ENCODE results near the gene ABCA9. TPM values are rescaled to one million over a fixed set of nuclear protein-coding genes. Genes with fewer than 3 reads are reported as not detected.

Gene ABCA9
- total RNA-seq, 2 experiments from 2014 or later = 0.47 TPM; not detected in 1

DNA sequence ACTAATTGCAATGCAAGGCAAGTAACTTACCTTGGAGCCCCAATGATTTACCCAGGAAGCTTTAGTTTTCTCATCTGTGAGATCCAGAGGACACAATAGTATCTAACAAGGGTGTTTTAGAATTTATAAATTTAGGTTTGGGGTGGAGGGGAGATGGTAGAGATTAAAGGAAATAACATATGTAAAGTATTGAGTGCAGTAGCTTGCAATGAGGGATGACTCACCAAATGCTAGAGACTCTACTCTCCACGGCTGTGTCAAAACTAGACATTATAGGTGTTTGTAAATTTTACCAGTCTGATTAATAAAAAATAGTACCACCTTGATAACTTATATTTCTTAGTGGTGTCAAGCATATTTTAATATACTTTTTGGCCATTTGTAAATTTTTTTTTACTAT is 3.7 kb upstream of the ABCA9 start:
- Histone ChIP-seq H3K9me2 (ENCODE audit: insufficient read depth, low read length) (no peaks in the 10 kb centered on the region), H3K79me2 (ENCODE audit: insufficient read depth, low read depth, low read length) (no peaks in the 10 kb centered on the region), H4K20me1 (ENCODE audit: insufficient read depth, low read length) (no peaks in the 10 kb centered on the region), H3K27ac (ENCODE audit: low read depth, low read length, poor library complexity, severe bottlenecking) (no peak overlapping the region), H2AFZ (ENCODE audit: low read length) (peak overlapping the region; percentile 10; the same call in 1 of the 2 replicates), H3K4me2 (ENCODE audit: low read length) (no peak overlapping the region), H3K9me3 (ENCODE audit: low read length) (no peaks in the 10 kb centered on the region), H3K4me1 (ENCODE audit: insufficient read depth, low read length, poor library complexity, severe bottlenecking) (peaks cover 37% of the 10 kb centered on the region), H3K36me3 (ENCODE audit: insufficient read depth, low read length) (no peaks in the 10 kb centered on the region), H3K4me3 (ENCODE audit: low read depth, low read length, poor library complexity, severe bottlenecking) (no peak overlapping the region)
- no peak for TF ChIP-seq EZH2phosphoT487 (IDR thresholded peaks at IDR 0.05; ENCODE audit: borderline replicate concordance, low read depth, low read length)
- TF ChIP-seq, protein P1, sequence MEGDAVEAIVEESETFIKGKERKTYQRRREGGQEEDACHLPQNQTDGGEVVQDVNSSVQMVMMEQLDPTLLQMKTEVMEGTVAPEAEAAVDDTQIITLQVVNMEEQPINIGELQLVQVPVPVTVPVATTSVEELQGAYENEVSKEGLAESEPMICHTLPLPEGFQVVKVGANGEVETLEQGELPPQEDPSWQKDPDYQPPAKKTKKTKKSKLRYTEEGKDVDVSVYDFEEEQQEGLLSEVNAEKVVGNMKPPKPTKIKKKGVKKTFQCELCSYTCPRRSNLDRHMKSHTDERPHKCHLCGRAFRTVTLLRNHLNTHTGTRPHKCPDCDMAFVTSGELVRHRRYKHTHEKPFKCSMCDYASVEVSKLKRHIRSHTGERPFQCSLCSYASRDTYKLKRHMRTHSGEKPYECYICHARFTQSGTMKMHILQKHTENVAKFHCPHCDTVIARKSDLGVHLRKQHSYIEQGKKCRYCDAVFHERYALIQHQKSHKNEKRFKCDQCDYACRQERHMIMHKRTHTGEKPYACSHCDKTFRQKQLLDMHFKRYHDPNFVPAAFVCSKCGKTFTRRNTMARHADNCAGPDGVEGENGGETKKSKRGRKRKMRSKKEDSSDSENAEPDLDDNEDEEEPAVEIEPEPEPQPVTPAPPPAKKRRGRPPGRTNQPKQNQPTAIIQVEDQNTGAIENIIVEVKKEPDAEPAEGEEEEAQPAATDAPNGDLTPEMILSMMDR (conservative IDR thresholded peaks at IDR 0.05; ENCODE audit: low read length) = no peak
- no TSS peak for BruUV-seq (replicated peaks)
- no peak for DNase-seq (ENCODE audit: low spot score)
- CTCF ChIA-PET (ENCODE audit: unreplicated experiment) = no interaction called here
- POLR2A ChIA-PET = interaction anchor here (0.7 kb wide), 1 partner anchor 363 kb away, joined by 3 read pairs; no protein-coding TSS in a partner anchor
- intact Hi-C loops (cut with micrococcal nuclease; ENCODE audit: unreplicated experiment) = loop anchor here (5.0 to 10.0 kb wide), 2 partner anchors 53 to 290 kb away; no protein-coding TSS in a partner anchor

DNA sequence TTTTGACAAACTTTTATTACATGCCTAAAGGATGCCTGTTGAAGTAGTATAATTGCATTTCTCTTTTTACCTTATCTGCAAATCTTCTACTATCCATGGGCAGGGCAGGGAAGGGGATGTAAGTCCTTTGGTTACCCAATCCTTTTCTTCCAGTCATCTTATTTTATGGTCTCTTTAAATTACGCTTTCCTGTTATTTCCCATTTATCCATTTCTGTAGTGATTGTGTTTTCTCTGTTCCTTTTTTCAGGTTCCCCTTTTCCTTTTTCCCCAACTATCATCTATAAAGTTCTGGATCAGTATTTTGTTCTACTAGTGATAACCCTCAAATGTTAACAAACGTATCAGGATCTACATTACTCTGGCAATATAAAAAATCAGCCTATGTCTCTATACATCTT is 3.3 kb upstream of the ABCA9 start:
- no peaks in the 10 kb centered on the region for H3K9me3 ChIP-seq (ENCODE audit: low read length)
- no TSS peak for BruUV-seq (replicated peaks)
- H3K79me2 ChIP-seq (ENCODE audit: insufficient read depth, low read depth, low read length) = no peaks in the 10 kb centered on the region
- 0 out of 2 replicates have a peak overlapping the region, but pooled peaks have one; percentile 10 for H2AFZ ChIP-seq (ENCODE audit: low read length)
- TF ChIP-seq, protein P1 (conservative IDR thresholded peaks at IDR 0.05; ENCODE audit: low read length) = no peak
- no peak for TF ChIP-seq EZH2phosphoT487 (IDR thresholded peaks at IDR 0.05; ENCODE audit: borderline replicate concordance, low read depth, low read length)
- POLR2A ChIA-PET = interaction anchor here (0.7 kb wide), 1 partner anchor 363 kb away, joined by 3 read pairs; no protein-coding TSS in a partner anchor
- H3K4me3 ChIP-seq (ENCODE audit: low read depth, low read length, poor library complexity, severe bottlenecking) = no peak overlapping the region
- no peaks in the 10 kb centered on the region for H3K36me3 ChIP-seq (ENCODE audit: insufficient read depth, low read length)
- no peaks in the 10 kb centered on the region for H4K20me1 ChIP-seq (ENCODE audit: insufficient read depth, low read length)
- CTCF ChIA-PET (ENCODE audit: unreplicated experiment) = no interaction called here
- H3K4me2 ChIP-seq (ENCODE audit: low read length) = no peak overlapping the region
- no peak for DNase-seq (ENCODE audit: low spot score)
- peaks cover 37% of the 10 kb centered on the region for H3K4me1 ChIP-seq (ENCODE audit: insufficient read depth, low read length, poor library complexity, severe bottlenecking)
- H3K27ac ChIP-seq (ENCODE audit: low read depth, low read length, poor library complexity, severe bottlenecking) = no peak overlapping the region
- no peaks in the 10 kb centered on the region for H3K9me2 ChIP-seq (ENCODE audit: insufficient read depth, low read length)
- intact Hi-C loops (cut with micrococcal nuclease; ENCODE audit: unreplicated experiment) = loop anchor here (5.0 to 10.0 kb wide), 2 partner anchors 53 to 289 kb away; no protein-coding TSS in a partner anchor

DNA sequence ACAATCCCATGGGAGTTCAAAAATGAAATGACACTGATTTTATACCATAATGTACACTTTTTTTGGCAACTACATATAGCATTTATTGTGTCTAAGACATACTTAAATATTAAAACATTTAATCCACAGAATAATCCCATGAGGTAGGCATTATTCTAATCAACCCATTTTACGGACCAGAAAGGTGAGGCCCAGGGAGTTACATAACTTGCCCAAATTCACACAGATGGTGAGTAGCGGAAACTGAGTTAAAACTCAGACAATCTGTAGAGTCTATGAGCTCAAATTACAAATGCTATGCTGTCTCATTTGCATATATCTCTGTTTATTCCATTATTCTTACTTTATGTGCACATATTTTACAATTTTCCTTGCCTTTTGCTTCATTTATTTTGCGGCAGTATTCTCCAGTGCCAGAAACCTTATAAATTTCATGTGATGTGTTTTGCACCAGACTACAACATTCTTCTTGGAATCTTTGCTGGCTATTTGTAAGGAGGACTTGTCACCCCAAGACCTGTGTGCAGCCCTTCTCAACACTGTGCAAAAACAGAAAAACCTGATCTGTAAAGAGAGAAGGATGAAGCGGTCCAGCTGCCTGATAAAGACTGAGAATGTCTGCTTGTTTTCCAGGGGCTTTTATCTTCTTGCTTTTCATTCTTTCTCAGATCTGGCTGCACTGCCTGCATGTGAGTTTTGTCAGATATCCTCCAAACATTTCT is 2.3 kb upstream of the ABCA9 start:
- Histone ChIP-seq H3K4me3 (ENCODE audit: low read depth, low read length, poor library complexity, severe bottlenecking) (no peak overlapping the region), H3K27ac (ENCODE audit: low read depth, low read length, poor library complexity, severe bottlenecking) (no peak overlapping the region), H2AFZ (ENCODE audit: low read length) (no peak overlapping the region), H4K20me1 (ENCODE audit: insufficient read depth, low read length) (no peaks in the 10 kb centered on the region), H3K9me3 (ENCODE audit: low read length) (no peaks in the 10 kb centered on the region), H3K36me3 (ENCODE audit: insufficient read depth, low read length) (no peaks in the 10 kb centered on the region), H3K4me1 (ENCODE audit: insufficient read depth, low read length, poor library complexity, severe bottlenecking) (peaks cover 31% of the 10 kb centered on the region), H3K4me2 (ENCODE audit: low read length) (no peak overlapping the region), H3K9me2 (ENCODE audit: insufficient read depth, low read length) (no peaks in the 10 kb centered on the region), H3K79me2 (ENCODE audit: insufficient read depth, low read depth, low read length) (no peaks in the 10 kb centered on the region)
- ChIA-PET POLR2A (interaction anchor here (0.7 to 1.2 kb wide), 3 partner anchors 19 to 65 kb away, joined by 3 read pairs; no protein-coding TSS in a partner anchor), CTCF (ENCODE audit: unreplicated experiment) (no interaction called here)
- intact Hi-C loops (cut with micrococcal nuclease; ENCODE audit: unreplicated experiment) = loop anchor here (5.0 to 10.0 kb wide), 2 partner anchors 54 to 288 kb away; no protein-coding TSS in a partner anchor
- BruUV-seq (replicated peaks) = no TSS peak
- no peak for DNase-seq (ENCODE audit: low spot score)
- TF ChIP-seq, protein P1 (conservative IDR thresholded peaks at IDR 0.05; ENCODE audit: low read length) = no peak
- no peak for TF ChIP-seq EZH2phosphoT487 (IDR thresholded peaks at IDR 0.05; ENCODE audit: borderline replicate concordance, low read depth, low read length)
